NCI-H446 (cell line): ENCODE measurements around the gene ALPK3.

ENCODE experiments used
- DNase-seq, 2 experiments: peaks; one replicate each; lab custom pipeline; 2025; lab: John Stamatoyannopoulos, UW

The ALPK3 gene

DNA sequence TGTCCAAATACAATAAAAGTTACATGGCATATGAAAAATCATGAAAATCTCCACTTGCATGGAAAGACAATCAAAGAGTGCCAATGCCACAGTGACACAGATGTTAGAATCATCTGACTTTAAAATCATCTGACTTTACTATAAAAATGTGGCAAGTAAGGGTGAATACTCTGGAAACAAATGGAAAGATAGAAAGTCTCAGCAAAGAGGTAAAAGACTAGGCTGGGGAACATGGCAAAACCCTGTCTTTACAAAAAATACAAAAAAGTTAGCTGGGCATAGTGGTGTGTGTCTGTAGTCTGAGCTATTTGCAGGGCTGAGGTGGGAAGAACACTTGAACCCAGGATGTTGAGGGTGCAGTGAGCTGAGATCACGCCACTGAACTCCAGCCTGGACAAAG lies 29.1 kb downstream of the ALPK3 start:
- no peak for DNase-seq

DNA sequence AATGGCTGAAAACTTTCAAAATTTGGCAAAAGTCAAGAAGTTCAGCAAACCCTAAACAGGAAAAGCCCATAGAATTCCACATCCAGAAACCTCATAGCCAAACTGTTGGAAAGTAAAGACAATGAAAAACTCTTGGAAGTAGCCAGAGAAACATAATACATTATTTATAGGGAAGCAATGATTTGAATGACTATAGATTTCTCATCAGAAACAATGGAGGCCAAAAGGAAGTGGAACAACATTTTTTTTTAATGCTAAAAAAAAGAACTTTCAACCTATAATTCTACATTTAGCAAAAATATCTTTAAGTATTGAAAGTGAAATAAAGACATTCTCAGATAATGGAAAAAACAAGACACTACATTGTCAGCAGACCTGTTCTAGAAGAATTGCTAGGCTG lies 30.2 kb downstream of the ALPK3 start:
- DNase-seq: no peak

GRCh38 chr15:84852212-84852611 lies 35.1 kb downstream of the ALPK3 start:
- no peak for DNase-seq

GRCh38 chr15:84855136-84855535 lies 38.0 kb downstream of the ALPK3 start:
- no peak for DNase-seq

- no peak for DNase-seq
These were observed 38.6 kb downstream of the ALPK3 start for GRCh38 chr15:84855765-84856164.

GRCh38 chr15:84856731-84857417 lies 39.7 kb downstream of the ALPK3 start:
- DNase-seq: no peak

DNA sequence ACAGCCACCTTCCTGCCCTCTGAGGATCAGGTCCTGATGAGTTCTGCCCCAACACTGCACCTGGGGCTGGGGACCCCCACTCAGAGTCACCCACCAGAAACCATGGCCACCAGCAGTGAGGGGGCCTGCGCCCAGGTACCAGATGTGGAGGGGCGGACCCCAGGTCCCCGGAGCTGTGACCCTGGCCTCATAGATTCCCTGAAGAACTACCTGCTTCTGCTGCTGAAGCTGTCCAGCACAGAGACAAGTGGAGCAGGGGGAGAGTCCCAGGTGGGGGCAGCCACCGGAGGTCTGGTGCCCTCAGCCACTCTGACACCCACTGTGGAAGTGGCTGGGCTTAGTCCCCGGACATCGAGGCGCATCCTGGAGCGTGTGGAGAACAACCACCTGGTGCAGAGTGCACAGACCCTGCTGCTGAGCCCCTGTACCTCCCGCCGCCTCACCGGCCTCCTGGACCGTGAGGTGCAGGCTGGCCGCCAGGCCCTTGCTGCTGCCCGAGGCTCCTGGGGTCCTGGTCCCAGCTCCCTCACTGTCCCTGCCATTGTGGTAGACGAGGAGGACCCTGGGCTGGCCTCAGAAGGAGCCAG lies 40.4 kb downstream of the ALPK3 start:
- no peak for DNase-seq

GRCh38 chr15:84858231-84858630 lies 41.1 kb downstream of the ALPK3 start:
- DNase-seq: no peak

DNA sequence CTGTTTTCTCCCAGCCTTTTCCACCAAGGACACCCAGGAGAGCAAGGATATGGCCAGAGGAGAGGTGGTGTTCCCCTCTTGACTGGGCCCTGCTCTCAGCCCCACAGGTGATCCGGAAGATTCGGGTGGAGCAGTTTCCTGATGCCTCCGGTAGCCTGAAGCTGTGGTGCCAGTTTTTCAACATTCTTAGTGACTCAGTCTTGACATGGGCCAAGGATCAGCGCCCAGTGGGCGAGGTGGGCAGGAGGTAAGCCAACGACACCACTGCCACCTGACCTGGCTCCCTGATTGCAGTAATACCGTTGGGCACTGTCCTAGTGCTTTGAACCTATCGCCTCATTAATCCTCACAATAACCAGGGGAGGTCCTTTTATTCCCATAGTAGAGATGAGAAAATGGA lies 42.0 kb downstream of the ALPK3 start:
- DNase-seq: no peak

GRCh38 chr15:84859651-84860050 lies 42.5 kb downstream of the ALPK3 start:
- no peak for DNase-seq

DNA sequence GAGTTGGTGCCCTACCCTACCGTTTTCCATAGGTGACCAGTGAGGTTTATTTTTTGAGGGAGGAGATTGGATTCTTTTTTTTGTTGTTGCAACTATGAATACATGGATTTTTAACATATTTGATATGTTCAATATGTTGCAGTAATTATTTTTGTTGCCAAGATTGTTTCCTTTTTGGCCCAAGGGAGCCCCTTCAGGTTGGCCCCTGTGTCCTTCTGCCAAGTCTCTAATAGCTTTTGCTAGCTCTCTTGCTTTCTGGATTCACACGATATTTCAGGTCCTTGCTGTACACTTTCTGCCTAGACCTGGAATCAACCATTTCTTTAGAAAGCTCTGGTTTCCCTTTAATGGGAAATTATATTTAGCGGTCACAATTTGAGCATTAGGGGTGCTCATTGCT lies 44.6 kb downstream of the ALPK3 start:
- DNase-seq: no peak

DNA sequence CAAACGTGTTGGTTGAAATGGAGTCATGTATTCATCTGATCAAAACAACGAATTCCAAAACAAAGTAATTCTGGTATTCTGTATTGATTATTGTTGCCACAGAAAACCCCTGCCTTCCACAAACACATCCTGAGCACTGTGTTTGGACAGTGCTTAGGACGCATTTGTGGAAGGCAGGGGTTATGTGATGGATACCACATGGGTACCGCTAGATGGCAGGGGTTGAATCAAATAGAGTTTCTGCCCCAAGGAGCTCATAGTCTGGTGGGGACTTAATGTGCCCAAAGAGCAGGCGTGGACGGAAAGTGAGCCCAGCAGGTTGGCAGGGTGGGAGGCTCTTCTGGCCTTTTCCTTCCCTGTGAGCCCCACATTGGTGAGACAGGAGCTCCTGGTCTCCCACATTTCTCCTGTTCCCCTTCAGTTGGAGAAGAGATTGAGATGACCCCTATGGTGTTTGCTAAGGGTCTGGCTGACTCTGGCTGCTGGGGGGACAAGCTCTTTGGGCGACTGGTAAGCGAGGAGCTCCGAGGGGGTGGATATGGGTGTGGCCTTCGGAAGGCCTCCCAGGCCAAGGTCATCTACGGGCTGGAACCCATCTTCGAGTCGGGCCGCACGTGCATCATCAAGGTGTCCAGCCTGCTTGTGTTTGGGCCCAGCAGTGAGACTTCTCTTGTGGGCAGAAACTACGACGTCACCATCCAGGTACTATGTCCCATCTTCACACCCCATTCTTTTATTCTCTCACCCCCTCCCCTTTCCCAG lies 45.2 kb downstream of the ALPK3 start:
- DNase-seq: no peak

GRCh38 chr15:84863565-84864443 lies 46.6 kb downstream of the ALPK3 start:
- no peak for DNase-seq

DNA sequence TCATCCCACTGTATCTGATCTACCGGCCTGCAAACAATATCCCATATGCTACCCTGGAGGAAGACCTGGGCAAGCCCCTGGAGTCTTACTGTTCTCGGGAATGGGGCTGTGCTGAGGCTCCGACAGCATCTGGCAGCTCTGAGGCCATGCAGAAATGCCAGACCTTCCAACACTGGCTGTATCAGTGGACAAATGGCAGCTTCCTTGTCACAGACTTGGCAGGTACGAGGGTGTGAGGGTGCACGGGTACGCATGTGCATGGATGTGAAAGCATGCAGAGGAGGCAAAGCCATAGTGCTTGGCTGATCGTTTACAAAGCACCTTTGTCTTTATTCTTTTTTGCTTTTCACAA lies 47.3 kb downstream of the ALPK3 start:
- DNase-seq: no peak

- no peak for DNase-seq
These were observed 48.0 kb downstream of the ALPK3 start for GRCh38 chr15:84865074-84865569.

DNA sequence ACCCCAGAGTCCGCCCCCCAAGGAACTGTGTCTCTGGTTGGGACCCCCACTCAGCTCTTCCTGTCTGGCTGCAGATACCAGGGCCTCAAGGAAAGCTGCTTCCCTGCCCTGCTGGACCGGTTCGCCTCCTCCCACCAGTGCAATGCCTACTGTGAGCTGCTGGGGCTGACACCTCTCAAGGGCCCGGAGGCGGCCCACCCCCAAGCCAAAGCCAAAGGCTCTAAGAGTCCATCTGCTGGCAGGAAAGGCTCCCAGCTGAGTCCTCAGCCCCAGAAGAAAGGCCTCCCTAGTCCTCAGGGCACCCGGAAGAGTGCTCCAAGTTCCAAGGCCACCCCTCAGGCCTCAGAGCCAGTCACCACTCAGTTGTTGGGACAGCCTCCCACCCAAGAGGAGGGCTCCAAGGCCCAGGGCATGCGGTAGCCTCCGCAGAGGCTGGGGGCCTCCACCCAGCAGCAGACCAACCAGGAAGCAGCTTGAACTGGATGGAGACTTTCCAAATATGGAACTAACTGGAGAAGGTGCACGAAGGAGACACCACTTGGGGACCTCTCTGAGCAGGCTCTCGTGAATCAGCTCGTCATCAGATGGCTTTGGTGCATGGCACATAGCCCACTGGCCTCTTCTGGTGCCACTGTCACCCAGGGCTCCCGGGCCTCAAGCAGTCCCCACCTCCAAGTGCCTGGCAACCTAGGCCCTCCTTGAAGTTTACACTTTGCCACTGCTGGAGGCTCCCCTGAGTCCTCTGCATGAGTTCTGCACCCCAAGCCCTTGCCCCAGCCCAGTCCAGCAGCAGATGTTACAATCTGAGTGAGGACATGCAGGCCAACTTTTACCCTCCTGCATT lies 51.1 kb downstream of the ALPK3 start:
- no peak for DNase-seq

DNA sequence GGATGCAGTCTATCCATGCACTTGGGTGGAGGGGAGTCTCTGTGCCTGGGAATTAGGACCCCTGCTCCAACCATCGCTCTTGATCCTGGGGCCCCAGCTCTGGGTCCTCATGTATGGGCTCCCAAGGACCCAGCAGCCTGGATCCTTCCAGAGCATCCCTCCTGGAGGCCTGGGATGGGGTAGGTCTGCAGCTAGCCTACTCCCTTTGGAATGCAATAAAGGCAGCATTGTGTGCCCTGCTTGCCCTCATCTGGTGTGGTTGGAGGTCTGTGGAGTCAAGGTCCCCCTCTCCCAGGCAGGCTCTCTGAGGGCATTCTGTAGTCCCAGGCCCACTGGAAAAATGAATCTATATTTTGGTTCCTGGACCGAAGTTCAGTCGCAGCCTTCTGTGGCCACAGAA lies 52.4 kb downstream of the ALPK3 start:
- DNase-seq: no peak

DNA sequence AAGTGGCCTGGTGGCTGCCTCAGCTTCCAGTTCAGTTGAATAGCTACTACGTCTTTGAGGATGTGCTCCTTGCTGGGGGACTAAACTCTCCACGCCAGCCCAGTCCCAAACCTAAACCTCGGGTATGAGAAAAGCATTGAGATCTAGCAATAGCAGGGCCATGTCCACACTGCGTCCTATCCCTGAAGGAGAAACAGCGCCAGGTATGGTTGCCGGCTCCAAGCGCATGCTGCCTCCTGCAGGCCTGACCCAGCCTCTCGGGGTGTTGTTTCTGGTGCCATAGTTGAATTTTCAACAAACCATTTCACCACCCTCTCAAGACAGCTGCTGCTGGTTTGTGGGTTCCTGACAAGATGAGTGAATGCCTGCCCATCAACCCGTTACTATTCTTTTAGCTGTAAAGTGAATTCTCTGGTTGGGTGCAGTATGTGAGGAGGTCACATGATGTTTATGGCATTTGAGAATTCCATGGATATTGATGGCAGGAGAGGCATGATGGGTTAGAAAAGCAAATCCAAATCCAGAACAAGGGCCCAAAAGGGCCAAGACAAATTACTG lies 54.4 kb downstream of the ALPK3 start:
- no peak for DNase-seq

DNA sequence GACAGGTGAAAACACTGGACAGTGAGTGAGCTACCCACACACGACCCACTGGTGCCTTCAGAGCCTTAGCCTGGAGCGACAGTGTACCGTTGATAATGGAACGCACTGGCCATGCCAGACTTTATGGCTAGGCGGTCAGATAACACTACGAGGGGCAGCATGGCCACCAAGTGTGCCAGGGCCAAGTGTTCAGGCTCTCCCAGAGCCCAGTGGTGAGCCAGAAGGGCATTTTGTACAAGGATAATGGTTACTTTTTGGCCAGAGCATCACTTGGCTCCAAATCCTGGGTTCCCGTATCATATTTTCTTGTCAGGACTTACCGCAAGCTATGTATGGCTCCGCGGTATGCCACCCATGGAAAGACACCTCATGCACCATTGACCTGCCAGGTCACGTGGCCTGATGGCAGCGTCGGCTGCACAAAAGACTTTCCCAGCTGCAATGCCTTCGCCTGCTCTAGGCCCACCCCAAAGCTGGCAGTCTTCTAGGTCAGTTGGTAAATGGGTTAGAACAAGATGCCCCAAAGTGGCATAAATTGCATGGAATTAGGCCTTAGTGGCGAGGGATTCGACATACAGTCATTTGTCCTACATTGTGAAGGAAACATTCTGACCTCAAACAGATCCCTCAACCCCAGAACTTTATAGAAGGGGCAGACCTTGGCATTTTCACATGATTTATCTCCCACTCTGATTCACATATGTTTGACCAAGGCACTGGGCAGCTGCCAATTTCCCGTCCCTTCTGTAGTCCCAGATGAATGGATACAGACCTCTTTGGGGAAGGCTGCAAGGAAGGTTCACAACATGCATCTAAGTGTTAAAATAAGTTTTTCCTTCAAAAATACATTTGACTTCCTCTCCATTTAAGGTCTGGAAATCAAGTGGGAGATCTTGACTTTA lies 55.1 kb downstream of the ALPK3 start:
- DNase-seq: no peak

GRCh38 chr15:84873997-84874396 lies 56.8 kb downstream of the ALPK3 start:
- DNase-seq: no peak
